HG03432 (cell line): Measurements from ENCODE around the gene HS3ST6.
"Not testable (repeated sequence)": the region's sequence is repeated elsewhere in the genome, so short reads cannot be mapped to it uniquely, and the experiment has no call there.

Experiments
- ATAC-seq: cut with Tn5 transposase; IDR thresholded peaks from one replicate; pipeline ENCODE4 v1.9.1; 2021; ENCODE audit warnings: mild to moderate bottlenecking, moderate library complexity; ENCODE audit not compliant: unreplicated experiment

Gene HS3ST6

GRCh38 chr16:1909561-1910231, 8.5 kb downstream of the HS3ST6 start:
- no peak for ATAC-seq

GRCh38 chr16:1908983-1909382, 9.2 kb downstream of the HS3ST6 start:
- no peak for ATAC-seq

- ATAC-seq = no peak
Observed at GRCh38 chr16:1908184-1908583, 10.0 kb downstream of the HS3ST6 start.

- ATAC-seq = no peak
Observed at GRCh38 chr16:1907226-1907860, 10.9 kb downstream of the HS3ST6 start.

- ATAC-seq = no peak
Observed at GRCh38 chr16:1906846-1907165, 11.4 kb downstream of the HS3ST6 start.

GRCh38 chr16:1906055-1906845, 12.0 kb downstream of the HS3ST6 start:
- no peak for ATAC-seq

GRCh38 chr16:1903845-1904840, 14.1 kb downstream of the HS3ST6 start:
- ATAC-seq = no peak

- ATAC-seq = no peak
Observed at GRCh38 chr16:1903220-1903574, 15.0 kb downstream of the HS3ST6 start.

- no peak for ATAC-seq
Observed at GRCh38 chr16:1902547-1903219, 15.5 kb downstream of the HS3ST6 start.

GRCh38 chr16:1900452-1900774, 17.8 kb downstream of the HS3ST6 start:
- no peak for ATAC-seq

GRCh38 chr16:1899641-1900451, 18.4 kb downstream of the HS3ST6 start:
- ATAC-seq = no peak

- not testable (repeated sequence) for ATAC-seq
Observed at GRCh38 chr16:1897692-1898091, 20.5 kb downstream of the HS3ST6 start.

- no peak for ATAC-seq
Observed at GRCh38 chr16:1895949-1896675, 22.1 kb downstream of the HS3ST6 start.

- ATAC-seq = no peak
Observed at GRCh38 chr16:1895068-1895467, 23.1 kb downstream of the HS3ST6 start.

- no peak for ATAC-seq
Observed at GRCh38 chr16:1890708-1891050, 27.5 kb downstream of the HS3ST6 start.

- ATAC-seq = no peak
Observed at GRCh38 chr16:1890024-1890707, 28.0 kb downstream of the HS3ST6 start.

- no peak for ATAC-seq
Observed at GRCh38 chr16:1887711-1888354, 30.4 kb downstream of the HS3ST6 start.

GRCh38 chr16:1884889-1885288, 33.3 kb downstream of the HS3ST6 start:
- ATAC-seq = no peak
